ENCODE data around the gene FNIP2. TPM values are rescaled to one million over a fixed set of nuclear protein-coding genes. Genes with fewer than 3 reads are reported as not detected.

Gene FNIP2
- polyA plus RNA-seq, 1 donor from 2014 or later: 51.7 TPM

DNA sequence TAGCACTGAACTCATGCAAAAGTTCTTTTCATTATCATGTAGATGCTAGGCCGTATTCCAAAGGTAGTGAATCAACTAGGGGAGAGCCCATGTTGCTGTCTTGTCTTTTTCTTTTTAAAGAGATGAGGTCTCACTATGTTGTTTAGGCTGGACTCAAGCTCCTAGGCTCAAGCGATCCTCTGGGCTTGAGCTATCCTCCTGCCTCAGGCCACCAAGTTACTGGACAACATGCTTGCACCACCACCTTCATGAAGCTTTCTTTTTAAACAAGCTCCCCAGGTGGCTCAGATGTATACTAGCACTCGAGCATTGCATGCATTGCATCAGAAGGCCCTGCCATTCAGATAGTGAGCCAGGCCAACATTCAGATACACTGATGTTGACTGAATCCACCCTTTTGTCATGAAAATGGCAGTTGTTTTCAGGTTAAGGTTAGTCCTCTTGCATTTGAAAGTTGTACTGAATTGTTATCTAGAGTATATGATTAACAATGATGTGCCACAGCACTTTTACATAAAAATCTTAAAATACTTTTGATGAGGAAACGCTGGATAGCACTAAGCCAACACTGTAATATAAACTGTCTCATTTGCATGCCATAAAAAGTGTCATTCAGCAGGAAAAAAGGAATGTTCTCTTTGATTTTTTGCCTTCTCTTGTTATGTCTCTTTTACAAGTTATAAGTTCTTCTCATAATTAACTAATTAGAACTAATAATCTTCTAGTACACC lies 76.7 kb downstream of the FNIP2 start:
- H3K4me2 ChIP-seq (ENCODE audit: low read length): no peak overlapping the region

GRCh38 chr4:158847535-158847934 lies 78.7 kb downstream of the FNIP2 start:
- H3K9ac ChIP-seq (ENCODE audit: low read length): no peak overlapping the region
- H3K9me3 ChIP-seq (ENCODE audit: low read length): no peaks in the 10 kb centered on the region
- no peaks in the 10 kb centered on the region for H3K27me3 ChIP-seq (ENCODE audit: insufficient read depth, low read depth, low read length)
- H3K9me2 ChIP-seq (ENCODE audit: insufficient read depth, low read length): no peaks in the 10 kb centered on the region
- no peak overlapping the region for H3K4me2 ChIP-seq (ENCODE audit: low read length)
- H3F3A ChIP-seq (ENCODE audit: insufficient read depth, low read length, poor library complexity, severe bottlenecking): no peaks in the 10 kb centered on the region
- peaks cover 7% of the 10 kb centered on the region for H3K36me3 ChIP-seq (ENCODE audit: insufficient read depth, low read length)
- no peak overlapping the region for H3K4me3 ChIP-seq (ENCODE audit: low read length)
- no peaks in the 10 kb centered on the region for H4K20me1 ChIP-seq (ENCODE audit: insufficient read depth)
- no peaks in the 10 kb centered on the region for H3K79me2 ChIP-seq (replicated peaks; ENCODE audit: insufficient read depth, low read length)
- H3K27ac ChIP-seq (ENCODE audit: low read length): no peak overlapping the region
- TF ChIP-seq, protein P1, sequence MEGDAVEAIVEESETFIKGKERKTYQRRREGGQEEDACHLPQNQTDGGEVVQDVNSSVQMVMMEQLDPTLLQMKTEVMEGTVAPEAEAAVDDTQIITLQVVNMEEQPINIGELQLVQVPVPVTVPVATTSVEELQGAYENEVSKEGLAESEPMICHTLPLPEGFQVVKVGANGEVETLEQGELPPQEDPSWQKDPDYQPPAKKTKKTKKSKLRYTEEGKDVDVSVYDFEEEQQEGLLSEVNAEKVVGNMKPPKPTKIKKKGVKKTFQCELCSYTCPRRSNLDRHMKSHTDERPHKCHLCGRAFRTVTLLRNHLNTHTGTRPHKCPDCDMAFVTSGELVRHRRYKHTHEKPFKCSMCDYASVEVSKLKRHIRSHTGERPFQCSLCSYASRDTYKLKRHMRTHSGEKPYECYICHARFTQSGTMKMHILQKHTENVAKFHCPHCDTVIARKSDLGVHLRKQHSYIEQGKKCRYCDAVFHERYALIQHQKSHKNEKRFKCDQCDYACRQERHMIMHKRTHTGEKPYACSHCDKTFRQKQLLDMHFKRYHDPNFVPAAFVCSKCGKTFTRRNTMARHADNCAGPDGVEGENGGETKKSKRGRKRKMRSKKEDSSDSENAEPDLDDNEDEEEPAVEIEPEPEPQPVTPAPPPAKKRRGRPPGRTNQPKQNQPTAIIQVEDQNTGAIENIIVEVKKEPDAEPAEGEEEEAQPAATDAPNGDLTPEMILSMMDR (IDR thresholded peaks at IDR 0.05; ENCODE audit: poor library complexity, severe bottlenecking): no peak
- TF ChIP-seq MXI1 (conservative IDR thresholded peaks at IDR 0.05; ENCODE audit: poor library complexity, severe bottlenecking) (no peak), RAD21 (conservative IDR thresholded peaks at IDR 0.05) (no peak), EZH2 (IDR thresholded peaks at IDR 0.05; ENCODE audit: borderline replicate concordance, insufficient read depth, low read length, poor library complexity, severe bottlenecking) (no peak), POLR2AphosphoS5 (IDR thresholded peaks at IDR 0.05) (no peak), TAF1 (IDR thresholded peaks at IDR 0.05; ENCODE audit: low read depth) (no peak), EP300 (conservative IDR thresholded peaks at IDR 0.05; ENCODE audit: poor library complexity, severe bottlenecking) (no peak), SMC3 (conservative IDR thresholded peaks at IDR 0.05; ENCODE audit: poor library complexity) (no peak)
- TF ChIP-seq, protein P2, sequence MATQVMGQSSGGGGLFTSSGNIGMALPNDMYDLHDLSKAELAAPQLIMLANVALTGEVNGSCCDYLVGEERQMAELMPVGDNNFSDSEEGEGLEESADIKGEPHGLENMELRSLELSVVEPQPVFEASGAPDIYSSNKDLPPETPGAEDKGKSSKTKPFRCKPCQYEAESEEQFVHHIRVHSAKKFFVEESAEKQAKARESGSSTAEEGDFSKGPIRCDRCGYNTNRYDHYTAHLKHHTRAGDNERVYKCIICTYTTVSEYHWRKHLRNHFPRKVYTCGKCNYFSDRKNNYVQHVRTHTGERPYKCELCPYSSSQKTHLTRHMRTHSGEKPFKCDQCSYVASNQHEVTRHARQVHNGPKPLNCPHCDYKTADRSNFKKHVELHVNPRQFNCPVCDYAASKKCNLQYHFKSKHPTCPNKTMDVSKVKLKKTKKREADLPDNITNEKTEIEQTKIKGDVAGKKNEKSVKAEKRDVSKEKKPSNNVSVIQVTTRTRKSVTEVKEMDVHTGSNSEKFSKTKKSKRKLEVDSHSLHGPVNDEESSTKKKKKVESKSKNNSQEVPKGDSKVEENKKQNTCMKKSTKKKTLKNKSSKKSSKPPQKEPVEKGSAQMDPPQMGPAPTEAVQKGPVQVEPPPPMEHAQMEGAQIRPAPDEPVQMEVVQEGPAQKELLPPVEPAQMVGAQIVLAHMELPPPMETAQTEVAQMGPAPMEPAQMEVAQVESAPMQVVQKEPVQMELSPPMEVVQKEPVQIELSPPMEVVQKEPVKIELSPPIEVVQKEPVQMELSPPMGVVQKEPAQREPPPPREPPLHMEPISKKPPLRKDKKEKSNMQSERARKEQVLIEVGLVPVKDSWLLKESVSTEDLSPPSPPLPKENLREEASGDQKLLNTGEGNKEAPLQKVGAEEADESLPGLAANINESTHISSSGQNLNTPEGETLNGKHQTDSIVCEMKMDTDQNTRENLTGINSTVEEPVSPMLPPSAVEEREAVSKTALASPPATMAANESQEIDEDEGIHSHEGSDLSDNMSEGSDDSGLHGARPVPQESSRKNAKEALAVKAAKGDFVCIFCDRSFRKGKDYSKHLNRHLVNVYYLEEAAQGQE (IDR thresholded peaks at IDR 0.05; ENCODE audit: borderline replicate concordance): no peak
- no peak overlapping the region for H2AFZ ChIP-seq (ENCODE audit: low read depth, low read length)

More for the DNA sequence above, 76.7 kb downstream of the FNIP2 start:
- Histone ChIP-seq H3K9me3 (ENCODE audit: low read length) (no peaks in the 10 kb centered on the region), H3K79me2 (replicated peaks; ENCODE audit: insufficient read depth, low read length) (no peaks in the 10 kb centered on the region), H2AFZ (ENCODE audit: low read depth, low read length) (no peak overlapping the region), H4K20me1 (ENCODE audit: insufficient read depth) (no peaks in the 10 kb centered on the region), H3K27me3 (ENCODE audit: insufficient read depth, low read depth, low read length) (no peaks in the 10 kb centered on the region), H3K36me3 (ENCODE audit: insufficient read depth, low read length) (peaks cover 7% of the 10 kb centered on the region), H3K9me2 (ENCODE audit: insufficient read depth, low read length) (no peaks in the 10 kb centered on the region), H3F3A (ENCODE audit: insufficient read depth, low read length, poor library complexity, severe bottlenecking) (no peaks in the 10 kb centered on the region), H3K27ac (ENCODE audit: low read length) (no peak overlapping the region), H3K4me3 (ENCODE audit: low read length) (no peak overlapping the region), H3K9ac (ENCODE audit: low read length) (no peak overlapping the region)
- TF ChIP-seq, protein P1 (IDR thresholded peaks at IDR 0.05; ENCODE audit: poor library complexity, severe bottlenecking): no peak
- TF ChIP-seq, protein P2 (IDR thresholded peaks at IDR 0.05; ENCODE audit: borderline replicate concordance): no peak
- TF ChIP-seq EP300 (conservative IDR thresholded peaks at IDR 0.05; ENCODE audit: poor library complexity, severe bottlenecking) (no peak), RAD21 (conservative IDR thresholded peaks at IDR 0.05) (no peak), EZH2 (IDR thresholded peaks at IDR 0.05; ENCODE audit: borderline replicate concordance, insufficient read depth, low read length, poor library complexity, severe bottlenecking) (no peak), TAF1 (IDR thresholded peaks at IDR 0.05; ENCODE audit: low read depth) (no peak), SMC3 (conservative IDR thresholded peaks at IDR 0.05; ENCODE audit: poor library complexity) (no peak), POLR2AphosphoS5 (IDR thresholded peaks at IDR 0.05) (no peak), MXI1 (conservative IDR thresholded peaks at IDR 0.05; ENCODE audit: poor library complexity, severe bottlenecking) (no peak)

Measured in neural cell (in vitro differentiated cells).